ENCODE data around the gene TENM3.
"Not testable (repeated sequence)": the region's sequence is repeated elsewhere in the genome, so short reads cannot be mapped to it uniquely, and the experiment has no call there.

The TENM3 gene

DNA sequence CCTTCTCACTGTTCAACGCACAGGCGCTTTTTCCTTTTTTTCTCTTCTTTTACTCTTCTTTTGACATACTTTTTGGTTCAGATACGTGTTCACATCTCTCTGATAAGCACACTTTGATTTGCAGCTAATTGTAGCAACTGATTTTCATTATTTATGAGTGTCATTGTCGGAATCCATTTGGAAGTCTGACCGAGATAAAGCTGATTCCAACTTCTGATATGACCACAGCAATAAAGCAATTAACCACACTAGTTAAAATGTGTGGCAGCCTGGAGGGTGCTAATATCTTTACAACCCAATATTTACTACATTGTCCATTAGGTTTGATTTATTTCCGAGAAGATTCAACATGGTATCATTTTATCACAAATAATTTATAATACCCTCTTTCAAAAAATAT is 101.8 kb downstream of the TENM3 start:
- no peak for DNase-seq

DNA sequence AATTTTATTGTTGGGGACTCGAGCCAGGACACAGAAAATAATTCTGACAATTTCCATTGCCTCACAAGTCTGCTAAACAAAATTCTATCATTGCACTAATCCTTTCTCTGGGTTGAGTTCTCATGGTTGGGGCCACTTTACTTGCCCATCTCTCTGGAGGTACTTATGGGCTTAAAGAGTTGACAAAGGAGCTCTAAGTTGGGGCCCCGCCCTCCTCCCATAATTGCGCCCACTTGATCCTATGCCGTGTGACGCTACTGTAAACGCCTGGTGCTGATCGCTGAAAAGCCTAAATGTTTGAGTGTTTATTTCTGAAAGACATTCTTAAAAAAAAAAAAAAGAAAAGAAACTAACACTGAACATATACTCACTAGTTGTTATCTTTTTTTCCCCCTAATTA is 103.0 kb downstream of the TENM3 start:
- no peak for DNase-seq

DNA sequence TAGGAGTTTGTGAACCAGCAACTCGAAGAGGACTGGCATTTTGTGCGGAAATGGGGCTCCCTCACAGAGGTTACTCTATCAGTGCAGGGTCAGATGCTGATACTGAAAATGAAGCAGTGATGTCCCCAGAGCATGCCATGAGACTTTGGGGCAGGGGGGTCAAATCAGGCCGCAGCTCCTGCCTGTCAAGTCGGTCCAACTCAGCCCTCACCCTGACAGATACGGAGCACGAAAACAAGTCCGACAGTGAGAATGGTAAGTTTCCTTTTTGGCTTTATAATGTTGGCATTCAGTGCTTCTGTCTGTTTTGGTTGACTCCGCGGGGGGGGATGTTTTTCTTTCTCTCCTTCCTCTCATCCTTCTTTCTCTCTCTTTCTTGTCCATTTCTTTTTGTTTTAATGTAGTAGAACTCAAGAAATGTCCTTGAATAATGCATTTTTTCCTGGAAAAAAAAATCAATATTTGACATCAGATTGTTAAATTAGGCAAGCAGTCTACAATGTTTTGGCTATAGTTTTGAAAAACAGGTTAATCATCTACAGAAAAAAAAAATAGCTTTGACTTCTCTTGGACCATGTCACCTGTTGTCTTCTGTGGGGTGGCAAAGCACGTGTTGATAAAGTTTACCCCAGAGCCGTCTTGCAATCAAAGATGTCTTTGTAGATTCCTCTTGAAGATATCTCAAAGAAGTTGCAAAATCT is 103.6 kb downstream of the TENM3 start:
- DNase-seq = no peak

- DNase-seq = no peak
These were observed 105.7 kb downstream of the TENM3 start for GRCh38 chr4:182348779-182349326.

DNA sequence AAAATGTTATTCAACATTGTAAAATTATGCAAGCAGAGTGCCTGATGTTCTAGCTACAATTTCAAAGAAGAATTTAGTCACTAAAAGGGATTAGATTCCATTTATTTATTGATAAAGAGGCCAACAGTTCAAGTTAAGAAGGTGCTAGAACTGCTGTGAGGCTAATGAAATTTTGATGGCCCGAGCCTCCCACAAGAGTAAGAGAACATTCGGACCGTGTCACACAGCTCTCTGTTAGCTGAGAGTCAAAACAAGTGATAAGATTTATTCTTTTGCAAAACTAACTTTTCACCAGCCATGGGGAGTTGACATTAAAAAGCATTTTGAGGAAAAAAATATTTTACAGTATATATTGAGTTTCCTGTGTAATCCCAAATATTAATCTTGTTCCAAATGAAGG is 106.8 kb downstream of the TENM3 start:
- no peak for DNase-seq

DNA sequence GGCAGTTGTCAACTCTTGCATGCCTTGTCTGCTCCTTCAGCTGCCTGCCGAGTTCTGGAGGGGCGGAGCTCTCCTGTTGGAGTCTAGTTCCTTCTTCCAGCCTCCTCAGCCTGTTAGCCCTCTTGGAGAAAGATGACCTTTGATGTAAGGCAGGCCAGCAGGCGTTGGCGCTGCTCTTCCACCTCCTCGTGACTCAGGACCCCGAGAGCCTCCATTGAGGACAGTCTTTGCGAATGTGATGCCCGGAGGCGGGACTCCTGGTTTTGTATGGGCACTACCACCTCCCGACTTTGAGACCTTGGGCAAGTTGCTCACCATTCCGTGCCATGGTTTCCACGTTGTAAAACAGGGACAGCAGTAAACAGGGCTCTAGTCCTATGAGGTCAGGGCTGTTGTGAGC is 108.3 kb downstream of the TENM3 start:
- DNase-seq = no peak

GRCh38 chr4:182354106-182354505 is 110.9 kb downstream of the TENM3 start:
- DNase-seq = no peak

- DNase-seq = no peak
These were observed 111.7 kb downstream of the TENM3 start for GRCh38 chr4:182354867-182355266.

DNA sequence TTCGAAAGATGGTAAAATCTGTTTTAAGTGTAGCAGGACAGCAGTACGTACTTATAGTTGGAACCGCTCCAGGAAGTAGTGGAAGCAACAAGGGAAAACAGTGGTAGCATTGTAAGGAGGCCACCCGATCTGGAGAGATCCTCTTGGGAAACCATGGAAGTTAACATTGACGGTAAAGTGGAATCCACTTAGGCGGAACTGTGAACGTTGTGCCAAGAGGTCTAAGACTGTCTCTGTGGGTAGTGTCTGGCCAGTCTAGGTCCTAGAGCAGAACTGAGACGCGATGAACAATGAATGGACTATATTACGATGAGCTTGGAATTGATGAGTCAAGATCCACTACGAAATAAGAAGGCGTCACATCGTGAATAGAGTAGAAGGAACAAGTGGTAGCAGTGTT is 124.0 kb downstream of the TENM3 start:
- no peak for DNase-seq

DNA sequence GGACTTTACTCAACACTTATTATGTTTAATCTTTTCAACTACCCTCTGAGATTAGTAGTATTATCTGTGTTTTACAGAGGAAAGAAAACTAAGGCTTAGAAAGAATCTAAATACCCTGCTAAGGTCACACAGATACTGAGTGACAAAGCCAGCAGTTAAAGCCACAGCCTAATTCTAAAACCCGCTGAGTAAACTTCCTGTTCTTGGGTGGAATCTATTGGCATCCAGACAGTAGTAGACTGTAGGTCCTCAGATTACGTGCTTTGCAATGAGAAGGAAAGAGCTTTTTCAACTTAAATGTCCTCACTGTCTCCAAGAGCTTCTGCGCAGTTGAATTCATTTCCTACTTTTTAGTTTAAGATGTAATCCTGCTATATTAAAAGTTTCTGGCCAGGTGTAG is 126.0 kb downstream of the TENM3 start:
- no peak for DNase-seq

DNA sequence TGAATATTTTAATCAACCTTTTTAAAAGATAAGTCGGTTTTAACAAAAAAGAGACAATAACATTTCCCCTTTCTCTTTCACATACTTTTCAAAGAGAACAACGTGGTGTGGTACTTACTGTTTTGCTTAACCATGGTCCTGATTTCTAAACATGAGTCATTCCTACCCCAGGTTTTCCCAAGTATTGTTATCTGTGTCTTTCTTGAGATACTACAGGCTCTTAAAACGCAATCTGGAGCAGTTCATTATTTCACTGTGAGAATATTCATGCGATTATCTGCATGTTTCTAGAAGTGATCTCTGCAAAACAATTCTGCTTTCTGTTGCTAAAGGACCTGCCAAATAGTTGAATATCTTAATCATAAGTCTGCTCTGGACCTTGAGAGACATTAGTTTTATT is 127.3 kb downstream of the TENM3 start:
- no peak for DNase-seq

DNA sequence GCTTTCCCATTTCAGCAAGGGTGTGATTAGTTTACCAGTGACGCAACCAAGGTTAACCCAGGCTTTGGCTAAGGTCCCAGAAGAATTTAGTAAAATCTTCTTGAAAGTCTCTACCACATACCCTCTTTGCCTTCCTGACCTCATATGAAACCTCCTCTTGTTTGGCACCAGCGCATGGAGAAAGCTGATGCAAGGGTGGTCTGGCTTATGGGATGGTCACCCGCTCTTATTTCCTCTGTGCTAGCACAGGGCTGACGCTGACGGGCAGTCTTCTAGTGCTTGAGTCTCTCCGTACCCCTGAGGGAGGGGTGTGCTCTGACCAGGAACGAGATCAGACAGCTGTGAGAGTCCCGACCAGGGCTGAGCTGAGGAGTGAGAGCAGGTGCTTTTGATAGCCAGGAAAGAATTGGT is 137.6 kb downstream of the TENM3 start:
- no peak for DNase-seq

DNA sequence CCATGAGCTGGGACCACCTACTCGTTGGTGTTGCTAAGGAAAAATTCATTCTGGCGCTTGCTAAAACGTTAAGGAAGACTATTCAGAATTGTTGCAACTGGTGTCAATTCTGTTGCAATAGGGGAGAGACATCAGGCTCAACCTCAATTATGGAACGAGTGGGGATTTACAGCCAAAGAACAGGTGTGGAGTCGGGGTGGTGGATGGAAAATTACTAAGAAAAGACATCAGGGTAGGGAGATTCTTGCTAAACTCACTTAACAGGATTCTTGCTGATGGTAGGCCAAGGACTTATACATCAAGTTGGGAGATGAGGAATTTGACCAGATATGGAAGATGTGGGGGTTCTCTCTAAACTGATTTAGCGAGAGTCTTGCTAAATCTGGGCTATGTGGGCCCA is 139.7 kb downstream of the TENM3 start:
- DNase-seq = no peak

DNA sequence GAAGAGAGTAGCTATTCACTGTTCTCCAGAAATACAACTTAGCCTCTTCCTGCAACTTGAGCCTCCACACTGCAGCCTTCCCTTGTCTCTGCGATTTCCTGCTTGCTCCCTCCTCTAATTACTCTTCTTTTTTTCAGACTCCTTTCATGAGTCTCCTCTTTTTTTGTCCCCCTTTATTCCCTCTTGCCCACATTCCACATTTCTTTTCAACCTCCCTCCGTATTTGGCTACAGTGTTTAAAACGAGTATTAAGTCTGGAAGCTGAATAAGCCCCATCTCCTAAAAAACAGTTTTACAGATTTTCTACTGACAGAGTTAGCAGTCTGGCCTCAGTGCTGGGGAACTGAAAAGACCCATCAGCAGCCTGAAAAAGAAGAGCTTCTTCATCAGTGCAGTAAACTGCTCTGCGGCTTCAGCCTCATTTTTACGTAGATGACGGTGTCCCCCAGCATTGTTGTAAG is 141.5 kb downstream of the TENM3 start:
- no peak for DNase-seq

GRCh38 chr4:182385897-182386296 is 142.7 kb downstream of the TENM3 start:
- no peak for DNase-seq

DNA sequence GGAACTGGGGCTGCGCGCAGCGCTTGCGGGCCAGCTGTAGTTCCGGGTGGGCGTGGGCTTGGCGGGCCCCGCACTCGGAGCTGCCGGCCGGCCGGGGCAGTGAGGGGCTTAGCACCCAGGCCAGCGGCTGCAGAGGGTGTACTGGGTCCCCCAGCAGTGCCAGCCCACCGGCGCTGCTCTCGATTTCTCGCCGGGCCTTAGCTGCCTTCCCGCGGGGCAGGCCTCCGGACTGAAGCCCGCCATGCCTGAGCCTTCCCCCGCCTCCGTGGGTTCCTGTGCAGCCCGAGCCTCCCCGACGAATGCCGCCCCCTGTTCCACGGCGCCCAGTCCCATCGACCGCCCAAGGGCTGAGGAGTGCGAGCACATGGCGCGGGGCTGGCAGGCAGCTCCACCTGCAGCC is 143.4 kb downstream of the TENM3 start:
- not testable (repeated sequence) for DNase-seq

- DNase-seq = no peak
These were observed 148.0 kb downstream of the TENM3 start for GRCh38 chr4:182391111-182391684.

DNA sequence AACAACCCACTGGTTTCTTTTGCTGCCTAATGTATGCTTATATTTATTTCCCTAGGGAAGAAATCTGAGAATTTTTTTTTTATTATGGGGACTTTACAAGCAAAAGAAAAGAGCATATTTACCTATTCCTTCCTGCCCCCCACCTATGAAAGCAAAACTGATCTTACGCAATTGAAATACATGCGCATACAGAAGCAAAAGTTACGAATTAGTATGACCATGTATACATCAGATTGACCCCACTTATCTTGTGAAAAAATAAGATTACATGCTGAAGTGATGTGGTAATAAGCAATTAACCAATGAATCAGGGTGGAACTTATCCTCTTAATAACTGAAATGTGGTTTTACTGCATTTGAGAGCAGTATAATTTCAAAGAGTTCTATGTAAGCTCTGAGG is 151.0 kb downstream of the TENM3 start:
- no peak for DNase-seq

DNA sequence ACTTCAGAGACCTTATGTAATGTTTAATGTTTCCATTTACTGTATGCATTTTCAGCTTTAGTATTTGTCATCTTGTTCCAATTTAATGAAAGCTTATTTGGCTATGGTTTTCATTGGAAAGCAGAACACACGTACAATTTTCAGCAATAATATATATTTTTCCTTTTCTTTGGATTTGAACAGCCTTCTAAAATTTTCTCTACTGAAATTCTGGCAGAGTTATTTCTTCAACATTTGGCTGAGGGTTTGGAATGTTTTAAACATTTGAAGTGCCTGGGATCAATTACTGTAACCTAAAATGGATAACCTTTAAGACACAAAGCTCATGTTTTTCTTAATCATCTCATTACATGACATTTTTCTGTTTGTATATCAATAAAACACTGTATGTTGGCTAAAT is 156.9 kb downstream of the TENM3 start:
- no peak for DNase-seq

DNA sequence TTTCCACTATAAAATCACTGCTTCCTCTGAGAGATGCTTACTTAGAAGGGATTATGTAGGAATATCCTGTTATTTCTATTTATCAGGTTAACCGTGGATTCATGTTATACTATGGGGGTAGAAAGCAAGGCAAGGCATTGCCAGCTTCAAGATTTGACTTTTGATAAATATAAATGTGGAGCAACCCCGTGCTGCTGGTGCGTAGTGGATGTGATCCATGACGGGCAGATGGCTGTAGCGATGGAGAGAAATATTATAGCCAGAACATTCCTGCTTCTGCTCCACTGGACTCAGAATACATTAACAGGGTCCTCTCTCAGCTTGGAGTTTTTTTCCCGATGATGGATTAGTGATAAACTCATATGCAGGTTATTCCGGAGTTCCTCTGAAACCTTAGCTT is 157.6 kb downstream of the TENM3 start:
- no peak for DNase-seq

- DNase-seq = no peak
These were observed 161.2 kb downstream of the TENM3 start for GRCh38 chr4:182404376-182404775.

DNA sequence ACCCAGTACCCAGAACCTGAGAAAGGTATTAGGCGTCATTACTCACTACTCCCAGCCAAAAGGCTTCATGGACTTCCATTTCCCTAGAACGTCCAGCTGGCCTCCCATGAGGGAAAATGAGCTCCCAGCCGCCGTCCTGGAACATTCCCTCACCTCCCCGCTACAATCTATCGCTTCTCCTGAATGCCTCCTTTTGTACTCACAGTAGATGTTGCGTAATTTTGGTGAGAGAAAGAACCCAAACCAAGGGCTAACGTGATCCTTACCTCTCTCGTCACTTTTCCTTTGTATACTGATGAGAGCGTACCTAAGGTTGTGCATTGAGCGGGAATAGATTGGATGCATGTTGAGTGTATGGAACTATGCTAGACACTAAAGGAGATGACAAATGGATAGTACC is 161.9 kb downstream of the TENM3 start:
- DNase-seq = no peak

- DNase-seq = no peak
These were observed 166.1 kb downstream of the TENM3 start for GRCh38 chr4:182409271-182409670.

DNA sequence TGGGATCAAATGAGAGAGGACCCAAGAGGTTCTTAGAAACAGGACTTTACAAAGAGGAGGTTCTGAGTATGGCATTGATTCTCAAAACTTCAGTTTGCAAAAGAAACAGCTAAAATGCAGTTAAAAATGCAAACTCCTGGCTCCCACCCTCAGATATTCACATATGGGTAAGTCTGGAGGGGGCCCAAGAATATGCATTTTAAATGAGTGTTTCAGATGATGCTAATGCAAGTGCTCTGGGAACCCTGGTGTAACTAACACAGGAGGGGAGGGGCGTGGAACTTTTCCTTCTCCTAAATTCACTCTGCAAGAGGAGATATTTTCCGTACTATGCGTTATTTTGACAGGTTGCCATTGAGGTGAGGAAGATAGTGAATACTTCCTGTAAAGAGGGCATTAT is 168.2 kb downstream of the TENM3 start:
- no peak for DNase-seq

- no peak for DNase-seq
These were observed 170.3 kb downstream of the TENM3 start for GRCh38 chr4:182413550-182413949.
